ENCODE data around the gene ASPSCR1.
"Not testable (repeated sequence)": the region's sequence is repeated elsewhere in the genome, so short reads cannot be mapped to it uniquely, and the experiment has no call there.

ASPSCR1 gene

GRCh38 chr17:81980707-81981343, 3.4 kb downstream of the ASPSCR1 start:
- in situ Hi-C loops (cut with MboI; ENCODE audit: low sequenced_read_pairs), result no loop called here

GRCh38 chr17:81981511-81981910, 4.1 kb downstream of the ASPSCR1 start:
- in situ Hi-C loops (cut with MboI; ENCODE audit: low sequenced_read_pairs), result not testable (repeated sequence)

- in situ Hi-C loops (cut with MboI; ENCODE audit: low sequenced_read_pairs), result no loop called here
Observed at GRCh38 chr17:81983011-81983638, 5.7 kb downstream of the ASPSCR1 start.

- in situ Hi-C loops (cut with MboI; ENCODE audit: low sequenced_read_pairs), result no loop called here
Observed at GRCh38 chr17:81983639-81984373, 6.4 kb downstream of the ASPSCR1 start.

- in situ Hi-C loops (cut with MboI; ENCODE audit: low sequenced_read_pairs), result no loop called here
Observed at GRCh38 chr17:81984773-81985410, 7.5 kb downstream of the ASPSCR1 start.

DNA sequence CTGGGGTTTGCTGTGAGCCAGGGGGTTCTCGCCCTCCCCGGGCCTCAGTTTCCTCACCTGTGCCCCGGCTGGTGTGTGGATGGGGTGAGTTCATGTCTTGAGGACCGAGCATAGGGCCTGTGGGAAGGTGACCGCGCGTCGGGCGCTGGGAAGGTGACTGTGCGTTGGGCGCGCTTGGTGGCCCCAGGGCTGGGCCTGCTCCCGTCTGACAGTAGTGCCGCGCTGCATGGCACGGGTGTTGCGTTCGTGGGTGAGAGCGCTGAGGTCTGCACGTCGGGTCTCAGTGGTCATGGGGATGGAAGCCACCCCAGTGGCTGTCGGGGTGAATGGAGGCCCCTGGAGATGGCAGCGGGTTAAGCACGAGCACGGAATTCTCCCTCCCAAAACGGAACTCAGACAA, 9.2 kb downstream of the ASPSCR1 start:
- in situ Hi-C loops (cut with MboI; ENCODE audit: low sequenced_read_pairs), result no loop called here

DNA sequence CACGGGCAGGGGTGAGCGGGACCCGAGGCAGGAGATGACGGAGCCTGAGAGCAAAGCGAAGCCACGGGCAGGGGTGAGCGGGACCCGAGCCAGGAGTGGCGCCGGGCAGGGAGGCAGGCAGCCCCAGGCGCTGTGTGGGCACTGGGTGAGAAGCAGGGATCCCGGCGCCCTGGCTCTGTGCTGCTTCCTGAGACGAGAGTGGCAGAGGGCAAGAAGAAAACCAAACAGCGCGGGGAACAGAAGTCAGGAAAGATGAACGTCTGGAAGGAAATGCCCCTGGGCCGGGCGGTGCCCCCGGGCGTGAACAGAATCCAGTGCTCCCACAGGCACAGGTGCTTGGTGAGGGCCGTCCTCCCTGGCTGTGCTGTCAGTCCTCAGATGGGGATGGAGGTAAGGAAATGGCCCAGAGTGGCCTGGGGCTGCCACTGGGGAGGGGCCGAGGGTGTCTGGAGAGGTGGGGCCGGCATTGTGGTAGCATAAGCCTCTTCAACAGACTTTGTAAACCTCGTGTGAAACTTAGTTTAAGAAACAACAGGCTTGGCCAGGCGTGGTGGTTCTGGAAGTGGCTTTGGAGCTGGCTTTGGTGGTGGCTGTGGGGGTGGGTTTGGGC, 9.8 kb downstream of the ASPSCR1 start:
- in situ Hi-C loops (cut with MboI; ENCODE audit: low sequenced_read_pairs), result no loop called here

DNA sequence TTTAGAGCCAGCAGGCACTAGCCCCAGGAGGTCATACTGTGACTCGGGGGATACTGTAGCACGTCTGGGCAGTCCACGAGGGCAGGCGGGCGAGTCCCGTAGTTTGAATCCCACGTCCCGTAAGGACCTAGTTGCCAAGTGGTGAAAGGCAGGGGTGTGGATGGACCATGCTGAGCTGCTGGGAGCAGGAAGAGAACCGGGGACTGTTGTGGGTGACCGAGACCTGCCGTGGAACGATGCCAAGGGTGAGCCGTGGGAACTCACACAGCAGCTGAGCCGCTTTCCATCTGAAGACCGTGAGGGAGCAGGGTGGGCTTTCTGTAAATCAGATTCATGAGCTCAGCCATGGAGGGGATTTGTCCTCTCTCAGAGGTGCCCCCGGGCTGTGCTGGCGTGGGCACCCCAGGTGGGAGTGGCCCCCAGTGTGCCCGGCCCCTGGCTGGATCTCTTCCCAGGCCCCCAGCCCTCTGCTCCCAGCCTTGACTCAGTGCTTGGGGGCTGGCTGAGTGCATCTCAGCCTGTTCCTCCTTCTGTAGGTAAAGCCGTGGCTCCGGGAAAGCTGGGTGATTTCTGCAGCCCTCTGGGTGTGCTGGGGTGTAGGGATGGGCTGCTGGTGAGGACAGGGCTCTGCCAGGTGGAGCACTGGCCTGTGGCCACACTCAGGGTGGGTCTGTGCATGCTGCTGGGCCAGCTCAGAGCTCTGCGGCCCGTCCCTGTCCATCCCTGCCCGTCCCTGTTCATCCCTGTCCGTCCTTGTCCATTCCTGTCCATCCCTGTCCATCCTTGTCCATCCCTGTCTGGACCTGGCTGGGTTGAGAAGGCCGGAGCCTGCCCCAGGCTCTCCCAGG, 13.6 kb downstream of the ASPSCR1 start:
- in situ Hi-C loops (cut with MboI; ENCODE audit: low sequenced_read_pairs), result no loop called here

DNA sequence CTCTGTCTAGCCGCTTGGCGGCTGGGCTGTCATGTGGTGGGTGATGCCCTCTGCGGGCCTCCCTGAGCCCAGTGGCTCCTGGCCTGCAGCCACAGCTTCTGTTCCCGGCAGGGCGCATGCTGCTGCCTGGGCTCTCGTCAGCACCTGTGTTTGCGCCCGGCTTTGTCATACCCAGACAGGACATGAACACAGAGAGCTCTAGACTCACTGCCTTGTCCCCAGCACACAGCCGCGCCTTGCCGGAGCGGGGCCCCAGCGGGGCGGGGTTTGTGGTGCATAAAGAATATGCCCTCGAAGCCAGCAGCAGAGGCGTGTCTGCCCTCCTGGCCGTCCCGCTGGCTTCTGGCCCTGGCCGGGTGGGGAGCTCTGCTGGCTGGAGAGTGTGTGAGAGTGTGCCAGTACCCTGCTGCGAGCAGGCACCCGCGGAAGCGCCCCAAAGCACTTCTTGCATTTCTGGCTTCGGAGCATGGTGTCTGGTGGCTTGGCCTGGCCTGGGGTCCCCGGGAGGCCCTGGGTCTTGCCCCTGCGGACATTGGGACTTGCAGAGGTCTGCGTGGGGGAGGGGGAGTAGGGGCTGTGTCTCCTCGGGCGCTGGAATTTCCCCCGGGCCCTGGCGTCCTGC, 14.4 kb downstream of the ASPSCR1 start:
- in situ Hi-C loops (cut with MboI; ENCODE audit: low sequenced_read_pairs), result no loop called here

DNA sequence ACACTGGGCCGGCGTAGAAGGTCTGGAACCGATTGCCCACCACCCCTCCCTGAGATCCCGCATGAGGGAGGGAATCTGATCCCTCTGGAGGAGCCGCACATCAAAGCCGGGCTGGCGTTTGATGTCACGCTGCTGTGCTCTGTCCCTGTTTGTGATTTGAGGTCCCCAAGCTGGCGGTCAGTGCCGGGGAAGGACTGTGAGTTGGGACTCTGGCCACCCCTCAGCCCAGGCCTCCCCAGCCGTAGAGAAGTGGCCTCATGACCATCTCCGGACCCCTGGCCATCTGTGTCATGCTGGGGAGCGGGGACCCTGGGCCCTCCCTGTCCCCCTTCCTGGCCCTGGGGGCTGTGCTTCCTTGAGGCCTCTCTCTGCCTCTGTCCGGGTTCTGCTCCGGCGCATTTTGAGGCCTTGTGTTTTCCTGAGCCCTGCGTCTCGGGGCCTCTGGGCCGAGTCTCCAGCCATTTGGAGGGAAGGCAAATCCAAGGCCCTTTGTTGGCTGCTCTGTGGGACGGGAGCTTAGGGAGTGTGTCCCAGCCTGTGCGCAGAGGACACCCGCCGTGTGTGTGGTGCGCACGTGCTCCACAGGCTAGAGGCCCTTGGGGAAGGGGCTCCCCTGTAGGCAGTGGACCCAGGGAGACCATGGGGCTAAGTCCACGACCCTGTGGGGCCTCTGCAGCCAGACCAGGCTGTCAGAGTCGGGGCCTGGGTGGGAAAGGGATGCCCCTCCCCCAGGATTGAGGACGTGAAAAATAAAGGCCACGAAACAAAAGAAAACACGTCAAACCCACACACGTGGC, 15.1 kb downstream of the ASPSCR1 start:
- in situ Hi-C loops (cut with MboI; ENCODE audit: low sequenced_read_pairs), result no loop called here

DNA sequence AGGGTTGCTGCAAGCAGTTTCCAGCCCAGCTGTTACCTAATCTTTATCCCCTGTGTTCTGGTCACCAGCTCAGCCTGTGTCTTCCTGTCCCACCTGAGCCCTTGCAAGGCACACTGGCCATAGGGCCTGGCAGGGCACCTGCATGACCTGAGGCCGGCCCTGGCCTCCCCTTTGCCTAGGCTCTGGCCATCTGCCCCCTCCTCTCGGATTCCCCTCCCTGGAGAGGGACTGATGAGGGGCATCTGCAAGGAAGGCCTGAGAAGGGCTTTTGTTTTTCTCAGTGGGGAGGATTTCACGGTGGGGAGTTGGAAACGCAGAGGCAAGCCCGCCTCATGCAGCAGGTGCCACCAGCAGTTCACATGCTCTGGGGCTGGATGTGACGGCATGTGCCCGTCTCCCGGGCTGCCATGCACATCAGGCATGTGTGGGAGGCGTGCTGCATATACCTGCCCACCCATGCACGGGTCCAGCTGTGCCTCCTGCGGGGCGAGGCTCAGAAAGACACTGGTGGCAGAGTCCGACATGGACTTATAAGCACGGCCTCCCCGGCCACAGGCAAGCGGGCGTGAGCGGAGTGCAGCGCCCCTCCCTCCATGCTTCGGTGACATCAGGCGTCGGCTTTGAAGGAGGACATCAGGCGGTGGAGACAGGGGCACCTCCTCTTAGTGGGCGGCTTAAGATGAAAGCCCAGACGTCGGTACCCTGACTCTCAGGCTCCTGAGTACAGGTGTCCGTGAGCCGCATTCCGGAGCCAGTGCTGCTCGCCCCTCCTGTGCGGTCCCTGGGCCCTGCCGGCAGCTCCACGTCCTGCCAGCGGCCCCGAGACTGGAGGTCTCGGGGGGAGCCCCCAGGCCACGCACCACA, 16.5 kb downstream of the ASPSCR1 start:
- in situ Hi-C loops (cut with MboI; ENCODE audit: low sequenced_read_pairs), result no loop called here

DNA sequence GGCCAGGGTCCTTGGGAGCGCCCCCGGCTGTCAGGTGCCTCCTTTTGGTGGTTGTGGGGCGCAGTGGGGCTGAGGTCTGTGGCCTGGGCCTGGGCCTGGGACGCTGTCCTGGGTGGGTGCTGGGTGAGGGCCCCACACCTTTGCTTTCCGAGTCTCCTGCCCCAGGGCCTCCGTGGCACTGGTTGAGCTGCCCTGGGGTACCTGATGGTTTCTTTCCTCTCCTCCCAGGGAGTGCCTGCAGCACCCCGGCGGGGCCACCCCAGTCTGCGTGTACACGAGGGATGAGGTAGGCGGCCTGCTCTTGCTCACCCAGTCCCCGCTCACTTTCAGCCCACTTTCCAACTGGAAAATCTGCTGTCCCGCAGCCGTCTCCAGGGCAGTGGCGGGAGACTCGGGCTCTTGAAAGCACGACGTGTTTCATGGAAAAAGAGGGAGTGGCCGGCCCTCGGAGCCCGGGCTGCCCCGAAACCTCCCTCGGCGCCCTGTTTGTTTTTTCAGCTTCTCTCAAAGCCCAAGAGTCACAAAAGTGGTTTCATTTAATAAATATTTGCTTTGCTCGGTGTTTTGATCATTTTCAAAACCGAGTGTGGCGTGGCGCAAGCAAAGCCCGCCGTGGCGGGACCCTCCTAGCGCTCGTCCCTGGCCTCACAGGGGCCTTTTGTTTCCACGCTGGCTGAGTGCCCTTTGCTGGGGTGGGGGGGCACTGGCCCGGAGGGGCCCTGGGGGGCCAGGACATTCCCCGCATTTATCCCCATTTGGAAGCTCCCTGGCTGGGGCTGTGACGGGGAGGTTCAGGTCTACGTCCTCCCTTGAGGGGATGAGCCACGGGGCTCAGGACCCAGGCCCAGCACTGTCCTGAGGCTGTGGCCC, 17.4 kb downstream of the ASPSCR1 start:
- in situ Hi-C loops (cut with MboI; ENCODE audit: low sequenced_read_pairs), result no loop called here

GRCh38 chr17:81995463-81996231, 18.2 kb downstream of the ASPSCR1 start:
- in situ Hi-C loops (cut with MboI; ENCODE audit: low sequenced_read_pairs), result no loop called here

DNA sequence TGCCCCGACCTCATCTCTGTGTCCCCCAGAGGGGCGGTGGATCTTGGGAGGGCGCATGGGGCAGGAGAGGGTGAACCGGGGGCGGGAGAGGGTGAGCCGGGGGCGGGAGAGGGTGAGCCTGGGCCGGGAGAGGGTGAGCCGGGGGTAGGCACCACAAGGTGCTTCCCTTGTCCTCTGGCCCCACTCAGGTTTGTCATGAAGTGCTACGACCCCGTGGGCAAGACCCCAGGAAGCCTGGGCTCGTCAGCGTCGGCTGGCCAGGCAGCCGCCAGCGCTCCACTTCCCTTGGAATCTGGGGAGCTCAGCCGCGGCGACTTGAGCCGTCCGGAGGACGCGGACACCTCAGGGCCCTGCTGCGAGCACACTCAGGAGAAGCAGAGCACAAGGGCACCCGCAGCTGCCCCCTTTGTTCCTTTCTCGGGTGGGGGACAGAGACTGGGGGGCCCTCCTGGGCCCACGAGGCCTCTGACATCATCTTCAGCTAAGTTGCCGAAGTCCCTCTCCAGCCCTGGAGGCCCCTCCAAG, 18.9 kb downstream of the ASPSCR1 start:
- in situ Hi-C loops (cut with MboI; ENCODE audit: low sequenced_read_pairs), result no loop called here

GRCh38 chr17:81996757-81997441, 19.5 kb downstream of the ASPSCR1 start:
- in situ Hi-C loops (cut with MboI; ENCODE audit: low sequenced_read_pairs), result no loop called here

DNA sequence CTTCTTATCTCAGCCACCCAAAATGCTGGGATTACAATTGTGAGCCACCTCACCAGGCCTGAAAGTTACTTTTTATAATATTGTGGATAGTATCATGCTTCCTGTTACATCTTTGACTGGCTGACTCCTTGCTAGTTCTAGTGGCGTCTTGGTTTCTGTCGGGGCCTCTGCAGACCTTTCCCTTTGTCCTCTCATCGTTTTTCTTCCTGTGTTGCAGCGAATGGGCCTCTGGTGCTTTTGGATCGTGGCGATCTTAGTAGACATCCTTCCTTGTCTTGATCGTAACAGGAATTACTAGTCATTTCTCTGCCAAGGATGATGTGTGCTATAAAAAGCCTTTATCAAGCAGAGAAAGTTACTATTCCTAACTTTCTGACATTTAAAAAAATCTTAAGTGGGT, 20.8 kb downstream of the ASPSCR1 start:
- in situ Hi-C loops (cut with MboI; ENCODE audit: low sequenced_read_pairs), result no loop called here

All from HL-60/S4 (cell line).